Ishikawa (cell line): Measurements from ENCODE around the gene GNGT1.

Source experiments
- CEBPB ChIP-seq: IDR thresholded peaks from 2 replicates; pipeline ENCODE4 v1.6.1; 2012
- CREB1 ChIP-seq: IDR thresholded peaks from 2 replicates; pipeline ENCODE4 v1.6.1; 2012; ENCODE audit warnings: low read depth
- EGR1 ChIP-seq: IDR thresholded peaks from 2 replicates; pipeline ENCODE4 v1.6.1; 2012
- EP300 ChIP-seq: IDR thresholded peaks from 2 replicates; pipeline ENCODE4 v1.6.1; 2012; ENCODE audit warnings: borderline replicate concordance
- FOXM1 ChIP-seq: IDR thresholded peaks from 2 replicates; pipeline ENCODE4 v1.6.1; 2012; ENCODE audit warnings: low read depth, borderline replicate concordance
- NFIC ChIP-seq: IDR thresholded peaks from 2 replicates; pipeline ENCODE4 v1.6.1; 2012
- RAD21 ChIP-seq: IDR thresholded peaks from 2 replicates; pipeline ENCODE4 v1.6.1; 2012; ENCODE audit warnings: low read depth
- TAF1 ChIP-seq: IDR thresholded peaks from 2 replicates; pipeline ENCODE4 v1.6.1; 2012; ENCODE audit warnings: low read depth, mild to moderate bottlenecking
- TCF12 ChIP-seq: IDR thresholded peaks from 2 replicates; pipeline ENCODE4 v1.6.1; 2012; ENCODE audit warnings: low read depth
- TEAD4 ChIP-seq: IDR thresholded peaks from 2 replicates; pipeline ENCODE4 v1.6.1; 2012
- USF1 ChIP-seq: IDR thresholded peaks from 2 replicates; pipeline ENCODE4 v1.6.1; 2012
- YY1 ChIP-seq: IDR thresholded peaks from 2 replicates; pipeline ENCODE4 v1.6.1; 2012; ENCODE audit warnings: low read depth
- ZBTB7A ChIP-seq: IDR thresholded peaks from 2 replicates; pipeline ENCODE4 v1.6.1; 2012; ENCODE audit warnings: low read depth
- TF ChIP-seq, protein P1 (sequence below): IDR thresholded peaks from 2 replicates; pipeline ENCODE4 v1.6.1; 2012; ENCODE audit warnings: low read depth, mild to moderate bottlenecking
- TF ChIP-seq, protein P2 (sequence below): IDR thresholded peaks from 2 replicates; pipeline ENCODE4 v1.6.1; 2012

GNGT1 gene

GRCh38 chr7:93866886-93867285 lies 39.5 kb upstream of the GNGT1 start:
- no peak for TF ChIP-seq TEAD4
- TF ChIP-seq TAF1, result no peak
- TF ChIP-seq USF1, result no peak
- TF ChIP-seq RAD21, result no peak

GRCh38 chr7:93873998-93874574 lies 32.3 kb upstream of the GNGT1 start:
- TF ChIP-seq CEBPB (no peak), USF1 (no peak), NFIC (no peak)
- TF ChIP-seq, protein P1, sequence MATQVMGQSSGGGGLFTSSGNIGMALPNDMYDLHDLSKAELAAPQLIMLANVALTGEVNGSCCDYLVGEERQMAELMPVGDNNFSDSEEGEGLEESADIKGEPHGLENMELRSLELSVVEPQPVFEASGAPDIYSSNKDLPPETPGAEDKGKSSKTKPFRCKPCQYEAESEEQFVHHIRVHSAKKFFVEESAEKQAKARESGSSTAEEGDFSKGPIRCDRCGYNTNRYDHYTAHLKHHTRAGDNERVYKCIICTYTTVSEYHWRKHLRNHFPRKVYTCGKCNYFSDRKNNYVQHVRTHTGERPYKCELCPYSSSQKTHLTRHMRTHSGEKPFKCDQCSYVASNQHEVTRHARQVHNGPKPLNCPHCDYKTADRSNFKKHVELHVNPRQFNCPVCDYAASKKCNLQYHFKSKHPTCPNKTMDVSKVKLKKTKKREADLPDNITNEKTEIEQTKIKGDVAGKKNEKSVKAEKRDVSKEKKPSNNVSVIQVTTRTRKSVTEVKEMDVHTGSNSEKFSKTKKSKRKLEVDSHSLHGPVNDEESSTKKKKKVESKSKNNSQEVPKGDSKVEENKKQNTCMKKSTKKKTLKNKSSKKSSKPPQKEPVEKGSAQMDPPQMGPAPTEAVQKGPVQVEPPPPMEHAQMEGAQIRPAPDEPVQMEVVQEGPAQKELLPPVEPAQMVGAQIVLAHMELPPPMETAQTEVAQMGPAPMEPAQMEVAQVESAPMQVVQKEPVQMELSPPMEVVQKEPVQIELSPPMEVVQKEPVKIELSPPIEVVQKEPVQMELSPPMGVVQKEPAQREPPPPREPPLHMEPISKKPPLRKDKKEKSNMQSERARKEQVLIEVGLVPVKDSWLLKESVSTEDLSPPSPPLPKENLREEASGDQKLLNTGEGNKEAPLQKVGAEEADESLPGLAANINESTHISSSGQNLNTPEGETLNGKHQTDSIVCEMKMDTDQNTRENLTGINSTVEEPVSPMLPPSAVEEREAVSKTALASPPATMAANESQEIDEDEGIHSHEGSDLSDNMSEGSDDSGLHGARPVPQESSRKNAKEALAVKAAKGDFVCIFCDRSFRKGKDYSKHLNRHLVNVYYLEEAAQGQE, result no peak

- TF ChIP-seq NFIC (no peak), ZBTB7A (no peak), TEAD4 (no peak), CREB1 (no peak), RAD21 (no peak), TCF12 (no peak)
- TF ChIP-seq, protein P2, sequence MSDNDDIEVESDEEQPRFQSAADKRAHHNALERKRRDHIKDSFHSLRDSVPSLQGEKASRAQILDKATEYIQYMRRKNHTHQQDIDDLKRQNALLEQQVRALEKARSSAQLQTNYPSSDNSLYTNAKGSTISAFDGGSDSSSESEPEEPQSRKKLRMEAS, result no peak
These were observed 28.6 kb upstream of the GNGT1 start for GRCh38 chr7:93877742-93878141.

GRCh38 chr7:93879356-93879755 lies 27.0 kb upstream of the GNGT1 start:
- TF ChIP-seq EGR1 (no peak), EP300 (no peak), NFIC (no peak), ZBTB7A (no peak), TAF1 (no peak), RAD21 (no peak), TEAD4 (no peak), TCF12 (no peak), FOXM1 (no peak), YY1 (no peak), CEBPB (no peak), CREB1 (no peak), USF1 (no peak)
- TF ChIP-seq, protein P2, result no peak
- TF ChIP-seq, protein P1, result no peak

DNA sequence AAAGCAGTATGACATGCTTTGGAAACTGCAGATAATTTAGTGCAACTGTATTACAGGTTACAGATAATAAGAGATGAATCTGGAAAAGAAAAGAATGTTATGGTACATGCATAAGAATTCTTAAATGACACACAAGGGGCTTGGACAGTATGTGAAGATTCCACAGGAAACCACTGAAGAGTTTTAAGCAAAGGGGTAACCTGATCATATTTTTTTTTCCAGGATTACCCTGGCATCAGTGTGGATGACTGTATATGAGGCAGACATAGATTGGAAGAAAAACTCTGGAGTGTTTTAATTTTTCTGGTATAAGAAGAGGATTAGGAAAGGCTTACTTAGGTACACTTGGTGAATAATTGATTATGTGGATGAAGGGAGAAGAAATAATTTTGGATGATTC lies 23.9 kb upstream of the GNGT1 start:
- no peak for TF ChIP-seq TAF1
- TF ChIP-seq YY1, result no peak
- no peak for TF ChIP-seq TEAD4
- no peak for TF ChIP-seq CEBPB
- TF ChIP-seq USF1, result no peak
- TF ChIP-seq RAD21, result no peak
- TF ChIP-seq ZBTB7A, result no peak
- TF ChIP-seq, protein P2, result no peak
- TF ChIP-seq EP300, result no peak
- TF ChIP-seq EGR1, result no peak
- TF ChIP-seq NFIC, result no peak
- no peak for TF ChIP-seq TCF12
- TF ChIP-seq, protein P1, result no peak
- no peak for TF ChIP-seq FOXM1
- TF ChIP-seq CREB1, result no peak
